GM21576 (cell line): ENCODE measurements around the gene UCK1.
"Not testable (repeated sequence)": the region's sequence is repeated elsewhere in the genome, so short reads cannot be mapped to it uniquely, and the experiment has no call there.

Source experiments
- ATAC-seq: cut with Tn5 transposase; IDR thresholded peaks from one replicate; pipeline ENCODE4 v1.9.1; 2021; ENCODE audit warnings: mild to moderate bottlenecking, moderate library complexity; ENCODE audit not compliant: unreplicated experiment

The UCK1 gene

DNA sequence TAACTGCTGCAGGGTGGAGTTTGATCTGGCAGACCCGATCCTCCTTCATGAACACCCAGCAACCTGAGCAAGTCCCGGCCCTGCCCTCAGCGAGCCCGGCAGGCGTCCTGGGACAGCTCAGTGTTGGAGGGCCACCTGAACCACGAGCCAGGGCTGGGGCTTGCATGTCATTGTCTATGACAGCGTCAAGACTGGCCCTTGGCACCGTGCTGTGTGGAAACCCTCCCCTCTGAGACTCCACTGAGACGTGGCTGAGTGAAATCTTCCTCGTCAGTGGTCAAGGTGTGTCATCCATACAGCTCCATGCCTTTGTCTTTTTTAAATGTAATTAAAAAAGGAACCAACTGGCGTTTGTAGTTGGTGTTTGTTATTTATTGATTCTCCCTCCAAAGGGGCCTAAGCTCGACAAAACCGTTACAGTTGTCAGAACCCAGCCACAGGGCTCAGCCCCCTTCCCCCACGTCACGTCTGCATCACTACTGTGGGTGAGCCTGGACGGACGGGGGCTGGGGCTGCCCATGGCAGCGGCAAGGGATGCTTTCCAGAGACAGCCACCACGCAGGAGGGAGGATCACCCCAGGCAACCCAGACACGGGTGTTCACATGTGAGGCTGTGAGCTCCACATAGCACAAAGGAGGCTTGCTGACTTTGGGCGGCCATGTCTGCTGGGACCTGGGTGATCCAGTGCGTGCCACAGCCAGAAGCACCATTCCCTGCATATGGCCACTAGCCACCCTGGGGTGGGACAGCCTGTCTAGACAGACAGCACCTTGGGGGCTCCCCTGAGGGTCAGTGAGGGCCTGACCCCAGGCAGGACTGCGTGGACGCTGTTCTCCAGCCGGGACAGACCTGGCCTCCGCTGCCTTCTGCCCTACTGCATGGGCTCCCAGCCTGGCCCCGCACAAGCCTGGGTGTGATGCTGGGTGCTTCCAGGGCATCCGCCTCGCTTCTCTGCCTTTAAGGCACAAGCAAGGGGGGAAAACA lies 7.3 kb downstream of the UCK1 start:
- no peak for ATAC-seq

DNA sequence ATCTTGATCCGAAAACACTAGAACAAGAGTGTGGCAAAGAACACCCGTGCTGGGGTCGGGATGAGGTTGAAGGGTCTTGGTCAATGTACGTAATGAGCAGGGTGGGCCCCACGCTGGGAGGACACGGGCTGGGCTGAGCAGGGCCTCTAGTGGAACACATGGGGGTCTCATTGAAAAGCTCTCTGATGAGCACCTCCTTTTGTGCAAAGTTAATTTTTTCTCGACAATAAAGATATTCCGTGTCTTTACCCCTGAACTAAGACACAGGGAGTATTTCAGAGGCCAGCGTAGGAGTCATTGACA lies 8.0 kb downstream of the UCK1 start:
- no peak for ATAC-seq

DNA sequence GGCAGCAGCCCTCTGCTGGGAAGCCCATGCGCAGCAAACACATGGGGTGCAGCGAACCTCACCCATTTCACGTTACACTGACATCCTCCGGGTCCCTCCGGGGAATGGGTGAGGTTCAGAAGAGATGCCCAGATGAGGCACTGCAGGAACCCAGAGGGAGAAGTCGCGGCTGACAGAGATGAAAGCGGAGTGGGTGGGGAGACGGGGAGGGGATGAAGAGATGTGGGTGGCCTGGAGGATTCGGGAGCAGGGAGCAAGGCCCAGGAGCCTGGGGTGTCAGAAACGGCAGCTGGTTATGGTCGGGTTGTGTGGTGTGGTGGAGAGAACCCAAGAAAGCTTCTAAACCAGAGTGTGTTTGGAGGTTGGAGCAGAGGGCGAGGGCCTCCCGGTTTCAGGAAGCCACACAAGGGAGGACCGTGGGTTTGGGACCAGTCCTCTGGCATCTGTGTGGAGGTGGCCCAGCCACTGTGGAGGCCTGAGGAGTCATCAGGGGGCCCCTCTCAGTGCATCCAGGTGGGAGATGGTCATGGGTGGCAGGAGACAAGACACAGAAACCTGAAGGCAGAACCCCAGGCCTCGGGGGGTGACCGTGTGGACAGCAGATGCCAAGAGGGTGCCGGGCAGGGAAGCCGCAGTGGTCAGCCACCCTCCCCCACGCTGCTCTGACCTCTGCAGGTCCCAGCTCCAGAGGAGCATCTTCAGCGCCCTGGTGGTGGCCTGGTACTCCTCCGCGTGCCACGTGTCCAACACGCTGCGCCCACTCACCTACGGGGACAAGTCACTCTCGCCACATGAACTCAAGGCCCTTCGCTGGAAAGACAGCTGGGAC lies 8.6 kb downstream of the UCK1 start:
- ATAC-seq = no peak

DNA sequence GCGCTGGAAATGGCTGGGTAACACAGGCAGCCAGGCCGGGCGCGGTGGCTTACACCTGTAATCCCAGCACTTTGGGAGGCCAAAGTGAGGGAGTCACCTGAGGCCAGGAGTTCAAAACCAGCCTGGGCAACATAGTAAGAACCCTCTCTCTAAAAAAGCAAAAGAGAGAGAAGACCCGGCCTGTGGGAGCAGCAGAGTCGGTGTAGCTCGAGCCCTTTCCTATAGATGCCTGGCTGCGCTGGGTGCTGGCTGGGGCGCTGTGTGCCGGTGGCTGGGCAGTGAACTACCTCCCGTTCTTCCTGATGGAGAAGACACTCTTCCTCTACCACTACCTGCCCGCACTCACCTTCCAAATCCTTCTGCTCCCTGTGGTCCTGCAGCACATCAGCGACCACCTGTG lies 9.2 kb downstream of the UCK1 start:
- no peak for ATAC-seq

DNA sequence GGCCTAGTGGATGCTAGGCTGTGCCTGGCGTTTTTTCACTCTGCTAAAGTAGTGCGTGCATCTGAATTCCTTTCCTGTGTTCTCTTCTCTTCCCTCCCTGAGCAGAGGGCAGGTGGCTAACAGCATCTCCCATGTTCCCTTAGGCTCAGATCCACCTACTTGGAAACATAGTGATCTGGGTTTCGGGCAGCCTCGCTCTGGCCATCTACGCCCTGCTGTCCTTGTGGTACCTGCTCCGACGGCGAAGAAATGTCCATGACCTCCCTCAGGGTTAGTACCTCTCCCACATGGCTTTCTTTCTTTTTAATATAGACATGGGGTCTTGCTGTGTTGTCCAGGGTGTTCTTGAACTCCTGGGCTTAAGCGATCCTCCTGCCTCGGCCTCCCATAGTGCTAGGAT lies 9.9 kb downstream of the UCK1 start:
- no peak for ATAC-seq

DNA sequence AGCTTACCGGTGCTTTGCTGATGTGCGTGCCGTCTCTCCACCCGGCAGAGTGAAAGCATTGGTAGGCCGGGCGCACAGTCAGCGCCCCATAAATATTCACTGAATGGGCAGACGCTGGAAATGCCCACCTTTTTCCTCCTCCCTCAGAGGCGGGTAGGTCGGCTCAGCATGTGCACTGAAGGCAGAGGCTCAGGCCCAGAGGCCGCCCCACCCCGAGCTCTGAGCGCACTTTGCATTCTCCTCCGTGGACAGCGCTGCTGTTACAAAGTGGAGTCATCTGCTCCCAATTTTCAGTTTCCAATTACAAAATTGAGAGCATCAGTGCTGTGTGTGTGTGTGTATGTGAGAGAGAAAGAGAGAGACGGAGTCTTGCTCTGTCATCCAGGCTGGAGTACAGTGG lies 10.6 kb downstream of the UCK1 start:
- no peak for ATAC-seq

DNA sequence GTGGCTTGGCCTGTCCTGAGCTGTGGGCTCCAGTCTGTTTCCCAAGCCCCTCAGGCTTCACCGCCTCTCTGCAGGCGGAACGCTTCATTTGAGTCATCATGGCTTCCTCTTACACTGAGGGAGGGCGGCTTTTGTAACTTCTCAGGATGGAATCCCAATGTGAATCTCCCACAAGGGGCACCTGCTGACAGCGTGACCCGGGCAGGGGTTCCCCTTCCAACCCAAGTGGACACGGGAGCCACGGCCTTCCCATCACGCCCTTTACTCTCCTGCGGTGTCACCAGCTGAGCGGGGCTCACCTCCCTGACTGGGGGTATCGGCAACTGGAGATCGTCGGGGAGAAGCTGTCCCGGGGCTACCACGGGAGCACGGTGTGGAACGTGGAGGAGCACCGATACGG lies 12.5 kb downstream of the UCK1 start:
- ATAC-seq = no peak

DNA sequence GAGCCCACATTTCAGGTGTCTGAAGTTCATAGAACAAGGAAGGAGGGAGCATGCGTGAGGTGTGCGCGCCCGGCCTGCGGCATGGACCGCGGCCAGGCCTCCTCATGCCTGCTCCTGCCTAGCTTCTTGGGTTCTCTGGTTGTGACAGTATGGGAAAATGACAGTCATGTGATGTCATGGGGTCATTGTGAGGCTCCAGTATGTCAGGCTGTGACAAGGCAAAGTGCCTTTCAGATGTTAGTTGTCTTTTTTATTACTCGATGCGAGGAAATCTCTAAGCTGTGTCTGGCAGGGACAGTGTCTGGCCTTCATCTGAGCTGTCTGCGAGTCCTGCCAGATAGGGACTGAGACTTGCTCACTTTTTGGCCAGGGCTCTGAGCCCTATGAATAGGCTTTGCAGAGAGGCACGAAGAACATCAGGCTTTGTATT lies 13.3 kb downstream of the UCK1 start:
- no peak for ATAC-seq

DNA sequence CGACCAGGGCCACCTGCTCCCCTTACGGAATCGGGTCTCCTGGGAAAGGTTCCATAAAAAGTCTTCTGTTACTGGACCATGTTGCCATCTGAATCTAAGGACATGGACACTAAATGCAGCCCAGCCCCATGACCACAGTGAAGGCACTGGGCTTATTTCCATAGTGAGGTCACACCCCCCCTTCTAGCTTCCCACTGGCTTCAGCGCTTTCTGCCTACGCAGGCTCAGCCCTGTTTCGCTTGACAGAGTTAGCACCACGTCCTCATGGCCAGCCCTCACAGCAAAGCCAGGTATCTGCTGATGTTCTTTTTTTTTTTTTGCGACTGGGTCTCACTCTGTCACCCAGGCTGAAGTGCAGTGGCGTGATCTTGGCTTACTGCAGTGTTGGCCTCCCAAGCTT lies 14.1 kb downstream of the UCK1 start:
- ATAC-seq = no peak

DNA sequence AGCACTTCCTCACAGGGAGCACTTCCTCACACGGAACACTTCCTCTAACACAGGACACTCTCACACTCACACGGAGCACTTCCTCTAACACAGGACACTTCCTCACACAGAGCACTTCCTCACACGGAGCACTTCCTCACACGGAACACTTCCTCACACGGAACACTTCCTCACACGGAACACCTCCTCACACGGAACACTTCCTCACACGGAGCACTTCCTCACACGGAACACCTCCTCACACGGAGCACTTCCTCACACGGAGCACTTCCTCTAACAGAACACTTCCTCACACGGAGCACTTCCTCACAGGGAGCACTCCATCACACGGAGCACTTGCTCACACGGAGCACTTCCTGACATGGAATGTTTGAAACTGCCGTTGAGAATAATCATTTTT lies 15.0 kb downstream of the UCK1 start:
- no peak for ATAC-seq

DNA sequence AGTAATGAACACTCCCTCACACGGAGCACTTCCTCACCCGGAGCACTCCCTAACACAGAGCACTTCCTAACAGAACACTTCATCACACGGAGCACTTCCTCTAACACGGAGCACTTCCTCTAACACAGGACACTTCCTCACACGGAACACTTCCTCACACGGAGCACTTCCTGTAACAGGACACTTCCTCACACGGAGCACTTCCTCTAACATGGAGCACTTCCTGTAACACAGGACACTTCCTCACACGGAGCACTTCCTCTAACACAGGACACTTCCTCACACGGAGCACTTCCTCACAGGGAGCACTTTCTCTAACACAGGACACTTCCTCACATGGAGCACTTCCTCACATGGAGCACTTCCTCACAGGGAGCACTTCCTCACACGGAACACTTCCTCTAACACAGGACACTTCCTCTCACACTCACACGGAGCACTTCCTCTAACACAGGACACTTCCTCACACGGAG lies 15.5 kb downstream of the UCK1 start:
- ATAC-seq = not testable (repeated sequence)

DNA sequence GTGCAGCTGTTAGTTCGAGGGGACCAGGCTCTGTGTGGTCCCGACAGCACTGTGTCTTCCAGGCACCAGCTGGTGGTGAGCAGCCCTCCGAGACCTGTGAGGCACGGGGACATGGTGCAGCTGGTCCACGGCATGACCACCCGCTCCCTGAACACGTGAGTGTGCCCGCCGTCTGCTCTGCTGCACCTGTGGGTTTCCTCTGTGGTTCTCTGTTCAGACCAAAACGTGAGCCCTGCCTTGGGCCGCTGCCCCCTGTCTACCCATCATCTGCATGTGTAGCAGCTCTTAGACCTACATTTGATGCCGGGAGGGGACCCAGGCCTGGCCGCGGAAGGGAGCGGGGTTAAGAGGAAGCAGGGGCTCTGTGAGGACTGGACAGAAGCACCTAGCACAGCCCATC lies 17.9 kb downstream of the UCK1 start:
- ATAC-seq = no peak

DNA sequence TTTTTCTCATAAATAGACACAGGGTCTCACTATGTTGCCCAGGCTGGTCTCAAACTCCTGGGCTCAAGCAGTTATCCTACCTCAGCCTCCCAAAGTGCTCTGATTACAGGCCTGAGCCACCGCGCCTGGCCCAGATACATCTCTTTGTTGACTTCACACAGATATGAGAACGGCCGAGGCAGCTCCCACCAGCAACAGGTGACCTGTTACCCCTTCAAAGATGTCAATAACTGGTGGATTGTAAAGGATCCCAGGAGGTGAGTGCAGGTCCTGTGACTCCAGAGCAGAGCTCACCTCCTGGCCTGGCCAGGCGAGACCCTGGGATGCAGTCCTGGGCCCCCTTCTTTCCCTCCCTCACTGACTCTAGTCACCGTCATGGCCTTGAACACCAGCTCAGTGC lies 19.2 kb downstream of the UCK1 start:
- ATAC-seq = no peak

DNA sequence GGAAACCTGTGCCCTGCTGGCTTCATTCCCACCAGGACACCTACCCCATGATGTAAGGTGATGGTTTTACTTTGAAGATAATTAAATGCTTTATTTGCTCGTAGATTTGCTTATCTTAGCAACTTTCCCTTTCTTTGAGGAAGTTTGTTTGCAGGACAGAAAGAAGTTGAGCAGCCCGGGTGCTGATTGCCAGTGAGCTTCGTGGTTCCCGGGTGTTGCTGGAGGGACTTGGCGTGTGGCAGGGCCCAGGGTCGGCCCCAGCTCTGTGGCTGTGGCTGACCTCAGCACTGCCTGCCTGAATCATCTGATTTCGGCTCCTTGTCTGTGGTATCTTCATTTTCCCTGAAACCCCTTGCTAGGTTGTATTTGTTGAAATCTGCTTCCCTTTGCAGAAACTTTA lies 19.6 kb downstream of the UCK1 start:
- ATAC-seq = no peak

DNA sequence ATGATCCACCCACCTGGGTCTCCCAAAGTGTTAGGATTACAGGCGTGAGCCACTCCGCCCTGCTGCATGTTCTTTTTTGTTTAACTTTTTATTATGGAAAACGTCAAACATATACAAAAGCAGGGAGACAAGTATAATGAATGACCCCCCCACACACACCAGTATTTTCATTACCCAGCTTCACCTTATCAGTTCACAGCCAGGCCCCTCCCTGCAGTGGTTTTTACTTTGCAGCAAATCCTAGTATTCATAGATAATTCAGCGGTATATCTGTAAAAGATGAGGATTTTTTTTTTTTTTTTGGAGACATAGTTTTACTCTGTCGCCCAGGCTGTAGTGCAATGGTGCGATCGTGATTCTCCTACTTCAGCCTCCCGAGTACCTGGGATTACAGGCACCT lies 26.1 kb downstream of the UCK1 start:
- ATAC-seq = no peak

DNA sequence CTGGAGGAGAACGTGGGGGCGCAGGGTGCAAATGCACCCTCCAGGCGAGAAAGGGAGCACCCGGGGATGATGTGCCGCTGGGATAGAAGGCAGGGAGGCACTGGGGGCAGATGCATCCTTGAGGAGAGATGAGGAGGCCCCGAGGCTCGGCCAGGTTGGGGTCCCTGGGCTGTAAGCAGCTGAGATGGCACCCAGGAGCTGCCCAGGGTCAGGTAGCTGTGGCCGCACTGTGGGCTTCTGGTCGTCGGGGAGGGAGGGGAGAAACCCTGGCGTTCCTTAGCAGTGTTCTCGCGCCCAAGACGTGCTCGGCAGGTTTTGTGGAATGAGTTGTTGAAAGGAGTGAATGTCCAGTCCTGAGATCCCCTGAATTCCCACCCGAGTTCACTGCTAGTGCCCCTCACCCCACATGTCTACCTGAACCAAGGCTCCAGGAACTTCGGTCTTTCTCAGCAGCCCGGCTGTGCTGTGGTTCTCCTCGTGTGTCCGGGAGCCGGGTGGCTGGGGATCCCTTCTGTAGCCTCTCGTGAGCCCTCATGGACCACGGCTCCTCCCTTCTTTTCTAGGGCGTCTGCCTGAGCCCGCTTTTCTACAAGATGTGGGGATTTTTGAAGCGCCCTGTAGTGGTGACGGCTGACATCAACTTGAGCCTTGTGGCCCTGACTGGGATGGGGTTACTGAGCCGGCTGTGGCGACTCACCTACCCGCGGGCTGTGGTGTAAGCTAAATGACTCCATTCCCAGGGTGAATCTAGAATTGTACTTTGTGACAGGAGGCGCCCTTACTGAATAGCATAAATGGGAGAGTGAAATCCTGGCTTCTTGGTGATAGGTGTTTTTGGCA lies 27.2 kb downstream of the UCK1 start:
- ATAC-seq = no peak

DNA sequence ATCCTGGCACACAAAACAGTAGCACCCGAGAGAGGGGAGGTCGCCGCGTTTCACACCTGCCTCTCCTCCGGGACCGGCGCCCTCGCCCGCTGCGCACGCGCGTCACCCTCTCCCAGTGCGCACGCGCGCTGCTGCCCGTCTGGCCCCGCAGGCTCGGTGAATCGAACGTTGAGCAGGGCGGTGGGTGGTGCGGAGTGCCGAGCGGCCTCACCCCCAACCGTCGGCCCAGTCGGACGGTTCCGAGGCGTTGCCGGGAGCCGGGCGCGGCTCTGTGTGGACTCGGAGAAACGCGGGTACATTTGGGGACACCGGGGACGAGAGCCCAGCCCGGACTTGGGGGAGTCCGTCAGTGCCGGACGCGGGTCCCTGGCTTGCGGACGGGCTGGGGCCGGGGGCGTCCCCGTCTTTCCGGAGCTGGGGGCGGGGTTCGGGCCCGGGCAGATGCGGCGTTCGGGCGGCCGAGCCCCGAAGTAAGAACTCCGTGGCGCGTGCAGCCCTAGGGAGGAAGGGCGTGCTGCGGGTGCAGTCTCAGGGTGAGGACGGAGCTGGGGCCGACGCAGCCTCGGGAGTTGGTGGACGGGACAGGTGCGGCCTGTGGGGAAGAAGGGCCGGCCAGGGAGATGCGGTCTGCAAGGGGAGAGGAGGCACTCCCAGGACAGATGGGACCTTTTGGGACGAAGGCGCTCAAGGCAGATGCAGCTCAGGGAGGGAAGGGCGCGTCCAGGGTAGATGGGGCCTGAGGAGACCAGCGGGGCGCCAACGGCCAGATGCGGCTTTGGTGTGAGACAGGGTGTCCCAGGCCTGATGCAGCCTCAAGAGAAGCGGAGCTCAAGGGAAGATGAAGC lies 28.1 kb downstream of the UCK1 start, which contains the start of gene POMT1:
Gene POMT1 (plus strand): TSS at position 138 of the 845 bp plus-strand sequence. CDS start 1,301 bp downstream, outside the sequence.
- ATAC-seq = peak; percentile 82

DNA sequence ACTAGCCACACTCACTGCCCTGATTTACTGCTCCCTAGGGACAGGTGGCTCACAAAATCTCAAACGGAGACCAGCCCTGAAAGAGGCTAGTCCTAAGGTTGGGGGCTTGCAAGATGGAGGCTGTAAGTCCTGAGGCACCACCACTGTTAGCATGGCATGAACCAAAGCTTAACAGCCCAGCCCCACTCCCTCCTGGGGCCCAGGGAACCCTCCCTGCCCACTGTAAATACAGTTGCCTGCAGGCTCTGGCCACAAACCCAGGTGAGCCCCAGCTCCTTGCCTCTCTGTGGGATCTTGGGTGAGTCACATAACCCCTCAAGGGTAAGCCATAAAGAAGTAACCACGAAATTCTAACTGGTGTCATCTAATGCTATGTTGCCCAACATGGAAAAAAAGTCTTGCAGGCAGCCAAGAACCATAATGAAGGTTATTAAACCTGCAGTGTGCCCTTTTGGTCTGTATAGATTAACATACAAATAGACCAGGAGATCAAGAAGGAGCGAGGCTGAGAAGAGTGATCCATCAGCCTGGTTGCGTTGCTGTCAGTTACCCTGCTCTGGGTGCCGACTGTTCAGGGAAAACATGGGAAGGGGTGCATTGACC lies 30.0 kb downstream of the UCK1 start:
- no peak for ATAC-seq

DNA sequence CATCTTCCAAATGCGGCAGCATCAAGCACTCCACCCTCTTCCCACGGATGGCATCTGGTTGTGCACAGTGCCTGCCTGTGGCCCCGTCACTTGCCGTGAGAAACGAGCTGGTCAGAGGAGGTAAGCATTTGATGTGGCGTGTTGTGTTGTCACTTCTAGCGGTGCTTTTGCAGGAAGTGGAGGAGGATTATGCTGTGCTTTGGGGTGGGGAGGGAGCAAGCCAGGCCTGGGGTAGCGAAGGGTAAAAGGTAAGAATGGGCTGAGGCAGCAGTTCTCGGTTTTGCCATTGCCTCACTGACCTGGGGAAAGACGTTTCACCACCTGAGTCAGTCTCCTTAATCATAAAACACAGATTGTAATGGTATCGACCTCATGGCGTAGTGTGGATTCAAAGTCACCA lies 30.7 kb downstream of the UCK1 start:
- ATAC-seq = no peak
